K562 treated with DMSO at 1 percent for 4 hours (cell line): ENCODE data around the gene BCAR3. TPM values are rescaled to one million over a fixed set of nuclear protein-coding genes. Genes with fewer than 3 reads are reported as not detected.

Source experiments
- total RNA-seq: library from RNA; unstranded; fragments of 300-600 nt; gene quantifications from 2 replicates; pipeline ENCODE4 v1.2.3, GENCODE V29; 2022; ENCODE audit not compliant: insufficient read depth

BCAR3 gene
- total RNA-seq = 0.25 TPM in 1 of 2 replicates, not detected in the other

DNA sequence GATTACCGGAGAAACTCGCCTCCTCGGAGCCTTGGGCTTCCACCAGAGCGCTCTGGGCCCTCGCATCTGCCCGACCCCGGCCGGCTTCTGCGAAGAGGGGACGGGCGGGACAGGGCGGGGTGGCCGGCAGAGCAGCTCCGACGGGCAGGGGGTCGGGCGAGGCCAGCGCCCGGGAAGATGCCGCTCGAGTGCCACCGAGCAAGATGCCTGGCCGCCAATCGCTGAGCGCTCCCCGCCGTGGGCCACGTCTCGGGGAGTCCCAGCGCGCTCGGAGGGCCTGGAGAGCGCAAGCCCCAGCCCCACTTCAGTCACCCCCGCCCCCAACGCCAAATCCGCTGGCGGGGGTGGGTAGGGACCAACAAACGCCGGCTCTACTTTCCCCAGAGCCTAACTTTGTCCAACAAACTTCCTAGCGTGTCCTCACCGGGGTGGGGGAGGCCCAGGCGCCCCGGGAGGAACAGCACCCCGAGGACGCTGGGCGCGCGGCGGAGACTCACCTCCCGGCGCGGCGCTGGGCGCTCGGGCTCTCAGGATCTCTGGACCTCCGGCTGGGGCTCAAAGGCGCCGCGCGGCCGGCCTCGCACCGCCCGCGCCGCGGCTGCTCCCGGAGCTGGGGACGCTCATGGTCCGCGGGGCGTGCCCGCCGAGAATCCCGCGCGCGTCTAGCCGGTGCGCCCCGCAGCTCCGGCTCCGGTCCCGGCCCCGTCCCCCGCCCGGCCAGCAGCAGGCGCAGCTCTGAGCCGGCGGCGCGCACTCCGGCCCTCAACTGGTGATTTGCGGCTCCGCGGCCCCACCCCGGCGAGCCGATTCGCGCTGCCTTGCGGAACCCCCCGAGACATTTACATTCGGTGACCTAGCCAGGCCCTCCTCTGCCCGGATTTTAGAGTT, at the start of gene BCAR3:
BCAR3 (minus strand) TSS at position 737 of the 888 bp plus-strand sequence. CDS start 6,907 bp downstream, outside the sequence.

Other genes starting within 250 kb of the BCAR3 start
- gene FNBP1L, start 233.7 kb downstream of the BCAR3 start, total RNA-seq = 3.8 and 5.4 TPM in 2 replicates
- 17.5 and 23.5 TPM in 2 replicates for gene DNTTIP2, start 197.4 kb upstream of the BCAR3 start, total RNA-seq
- gene GCLM, start 227.6 kb upstream of the BCAR3 start, total RNA-seq = 28.4 and 31.7 TPM in 2 replicates